GM12872 (cell line): Measurements from ENCODE around the gene PTPRD.

Source experiments
- TF ChIP-seq, protein P1 (sequence below): IDR thresholded peaks from 3 replicates; pipeline ENCODE4 v1.5.1; 2011; ENCODE audit warnings: low read depth, mild to moderate bottlenecking, low read length, moderate library complexity; ENCODE audit not compliant: insufficient read depth

PTPRD gene

GRCh38 chr9:9921805-9922204 lies 691.0 kb downstream of the PTPRD start:
- TF ChIP-seq, protein P1, sequence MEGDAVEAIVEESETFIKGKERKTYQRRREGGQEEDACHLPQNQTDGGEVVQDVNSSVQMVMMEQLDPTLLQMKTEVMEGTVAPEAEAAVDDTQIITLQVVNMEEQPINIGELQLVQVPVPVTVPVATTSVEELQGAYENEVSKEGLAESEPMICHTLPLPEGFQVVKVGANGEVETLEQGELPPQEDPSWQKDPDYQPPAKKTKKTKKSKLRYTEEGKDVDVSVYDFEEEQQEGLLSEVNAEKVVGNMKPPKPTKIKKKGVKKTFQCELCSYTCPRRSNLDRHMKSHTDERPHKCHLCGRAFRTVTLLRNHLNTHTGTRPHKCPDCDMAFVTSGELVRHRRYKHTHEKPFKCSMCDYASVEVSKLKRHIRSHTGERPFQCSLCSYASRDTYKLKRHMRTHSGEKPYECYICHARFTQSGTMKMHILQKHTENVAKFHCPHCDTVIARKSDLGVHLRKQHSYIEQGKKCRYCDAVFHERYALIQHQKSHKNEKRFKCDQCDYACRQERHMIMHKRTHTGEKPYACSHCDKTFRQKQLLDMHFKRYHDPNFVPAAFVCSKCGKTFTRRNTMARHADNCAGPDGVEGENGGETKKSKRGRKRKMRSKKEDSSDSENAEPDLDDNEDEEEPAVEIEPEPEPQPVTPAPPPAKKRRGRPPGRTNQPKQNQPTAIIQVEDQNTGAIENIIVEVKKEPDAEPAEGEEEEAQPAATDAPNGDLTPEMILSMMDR = no peak

DNA sequence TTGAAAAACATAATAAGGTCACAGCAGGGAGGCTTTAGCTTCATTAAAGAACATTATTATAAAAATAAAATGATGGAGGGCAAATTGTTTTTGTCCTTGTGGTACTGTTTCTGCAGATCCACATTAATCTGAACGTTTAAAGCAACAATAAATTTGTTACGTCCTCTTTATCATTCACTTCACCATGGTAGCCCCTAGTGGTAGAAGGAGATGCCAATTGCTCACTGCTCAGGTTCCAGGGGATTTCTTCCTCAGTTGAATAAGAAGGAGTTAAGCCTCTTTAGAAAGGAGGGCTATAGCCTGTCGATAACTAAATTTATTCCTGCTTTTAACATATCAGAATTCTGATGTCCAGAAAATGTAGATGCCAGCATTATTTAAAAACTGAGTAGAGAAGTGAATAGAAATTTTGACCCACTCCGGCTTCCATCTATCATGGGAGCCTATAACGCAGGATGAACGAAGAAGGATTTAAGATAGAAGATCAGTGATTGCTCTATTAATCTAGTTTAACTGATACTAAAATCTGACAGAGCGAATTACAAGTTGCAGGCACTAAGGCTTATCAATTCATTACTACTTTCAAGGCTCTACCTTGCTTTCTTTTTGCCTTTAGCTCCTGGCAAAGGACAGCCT lies 692.3 kb downstream of the PTPRD start:
- TF ChIP-seq, protein P1 = peak; percentile 49; the same call in 2 of the 3 replicates

GRCh38 chr9:9919174-9919775 lies 693.5 kb downstream of the PTPRD start:
- TF ChIP-seq, protein P1 = no peak

GRCh38 chr9:9917400-9917799 lies 695.4 kb downstream of the PTPRD start:
- TF ChIP-seq, protein P1 = no peak

GRCh38 chr9:9914174-9914573 lies 698.6 kb downstream of the PTPRD start:
- TF ChIP-seq, protein P1 = no peak; the same call in 2 of the 3 replicates

DNA sequence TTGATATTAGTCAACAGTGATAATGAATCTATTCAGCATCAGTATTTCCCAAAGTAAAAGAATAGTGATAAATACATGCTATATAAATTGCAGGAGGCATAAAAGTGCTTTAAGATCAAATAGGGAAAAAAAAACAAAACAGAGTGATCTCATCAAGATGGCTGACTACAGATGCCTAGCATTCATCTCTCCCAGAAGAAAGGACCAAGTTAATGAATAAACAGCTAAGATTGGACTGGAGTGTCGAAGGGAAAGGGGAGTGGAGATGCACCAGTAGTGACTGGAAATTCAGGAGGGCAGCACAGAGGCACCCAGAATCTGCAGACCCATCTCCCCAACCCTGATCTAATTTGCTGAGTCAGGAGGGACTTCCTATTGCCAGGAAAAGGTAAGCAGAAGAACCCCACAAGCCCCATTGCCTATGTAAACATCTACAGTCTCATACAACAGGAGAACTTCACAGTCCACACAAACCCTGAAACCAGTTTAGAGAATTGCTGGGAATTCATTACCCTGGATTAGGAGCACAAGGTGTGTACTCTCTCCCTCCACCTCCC lies 699.4 kb downstream of the PTPRD start:
- TF ChIP-seq, protein P1 = no peak

- TF ChIP-seq, protein P1 = peak; percentile 45
These were observed 700.3 kb downstream of the PTPRD start for GRCh38 chr9:9912459-9912858.
